GM19455 (cell line): Measurements from ENCODE around the gene METTL6.
"Not testable (repeated sequence)": the region's sequence is repeated elsewhere in the genome, so short reads cannot be mapped to it uniquely, and the experiment has no call there.

Experiments used
- ATAC-seq: cut with Tn5 transposase; IDR thresholded peaks from one replicate; pipeline ENCODE4 v1.9.1; 2021; ENCODE audit not compliant: unreplicated experiment

METTL6 gene

DNA sequence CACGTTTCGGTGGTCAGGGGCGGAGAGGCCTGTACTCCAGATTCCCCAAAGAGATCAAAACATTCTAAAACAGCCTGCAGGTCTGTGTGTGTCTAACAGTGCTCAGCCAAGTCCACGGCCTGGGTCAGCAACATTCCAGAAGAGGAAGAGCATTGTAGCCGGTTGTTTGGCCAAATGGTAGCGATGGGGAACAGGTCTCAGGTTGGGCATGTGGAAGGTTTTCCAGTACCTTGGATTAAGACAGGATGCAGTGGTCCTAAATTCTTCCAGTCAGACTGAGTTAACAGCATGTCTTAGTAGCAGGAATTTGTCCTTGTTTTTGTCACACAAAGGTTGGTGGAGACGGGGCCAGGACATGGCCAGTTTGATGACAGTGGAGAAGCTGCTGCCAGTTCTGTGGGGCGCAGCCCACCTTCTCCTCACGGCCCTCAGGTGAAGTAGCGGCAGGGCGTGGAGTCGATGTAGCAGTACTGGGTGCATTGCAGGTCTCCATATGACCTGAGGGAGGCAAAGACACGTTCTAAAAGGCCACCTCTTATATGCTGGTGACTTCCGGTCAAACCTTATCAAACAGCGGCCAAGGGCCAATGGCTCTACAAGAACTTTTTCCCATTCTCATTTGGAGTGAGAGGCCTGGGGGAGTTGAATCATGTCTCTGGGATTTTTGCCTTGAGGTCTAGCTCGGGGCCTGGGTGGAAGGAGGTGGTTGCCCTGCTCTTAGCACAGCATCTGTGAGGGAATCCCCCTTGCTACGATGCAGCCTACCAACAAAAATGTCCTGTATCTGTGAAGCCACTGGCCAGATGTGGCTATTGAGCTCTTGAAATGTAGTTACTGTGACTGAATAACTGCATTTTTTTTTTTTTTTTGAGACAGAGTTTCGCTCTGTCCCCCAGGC, 24.1 kb upstream of the METTL6 start:
- ATAC-seq = no peak

DNA sequence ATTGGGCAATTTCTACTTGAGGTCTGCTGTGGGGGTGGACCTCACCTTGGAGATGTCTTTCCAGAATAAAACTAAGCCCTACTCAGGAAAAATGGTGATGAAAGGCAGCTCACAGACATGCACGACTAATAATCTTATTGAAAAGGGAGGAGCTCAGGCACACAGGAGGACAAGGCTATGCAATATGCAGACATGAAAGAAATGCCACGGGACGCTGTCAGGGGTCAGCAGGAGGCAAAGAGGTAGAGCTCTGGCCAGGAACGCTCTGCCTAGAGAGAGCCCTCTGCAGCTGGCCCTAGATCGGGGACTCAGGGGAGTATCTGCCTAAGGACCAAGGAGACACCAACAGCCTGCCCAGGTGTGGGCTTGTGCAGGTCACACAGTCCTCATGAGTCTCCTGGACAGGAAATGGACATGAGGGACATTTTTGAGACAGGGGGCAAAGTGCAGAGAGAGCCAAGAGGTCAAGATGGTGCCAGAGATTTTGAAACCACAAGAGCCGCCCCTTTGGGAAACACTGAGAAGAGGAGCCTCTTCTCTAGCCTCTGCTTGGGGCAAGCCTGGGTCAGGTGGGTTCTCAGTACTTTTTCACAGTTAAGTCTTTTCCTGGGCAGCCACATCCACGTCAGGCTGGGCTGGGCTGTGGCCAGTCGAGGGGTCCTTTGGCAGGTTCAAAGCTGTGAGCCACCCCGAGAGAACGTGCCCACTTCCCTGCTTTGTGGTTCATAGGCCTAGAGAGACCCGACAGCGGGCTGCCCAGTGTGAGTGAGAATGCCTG, 23.3 kb upstream of the METTL6 start:
- no peak for ATAC-seq

DNA sequence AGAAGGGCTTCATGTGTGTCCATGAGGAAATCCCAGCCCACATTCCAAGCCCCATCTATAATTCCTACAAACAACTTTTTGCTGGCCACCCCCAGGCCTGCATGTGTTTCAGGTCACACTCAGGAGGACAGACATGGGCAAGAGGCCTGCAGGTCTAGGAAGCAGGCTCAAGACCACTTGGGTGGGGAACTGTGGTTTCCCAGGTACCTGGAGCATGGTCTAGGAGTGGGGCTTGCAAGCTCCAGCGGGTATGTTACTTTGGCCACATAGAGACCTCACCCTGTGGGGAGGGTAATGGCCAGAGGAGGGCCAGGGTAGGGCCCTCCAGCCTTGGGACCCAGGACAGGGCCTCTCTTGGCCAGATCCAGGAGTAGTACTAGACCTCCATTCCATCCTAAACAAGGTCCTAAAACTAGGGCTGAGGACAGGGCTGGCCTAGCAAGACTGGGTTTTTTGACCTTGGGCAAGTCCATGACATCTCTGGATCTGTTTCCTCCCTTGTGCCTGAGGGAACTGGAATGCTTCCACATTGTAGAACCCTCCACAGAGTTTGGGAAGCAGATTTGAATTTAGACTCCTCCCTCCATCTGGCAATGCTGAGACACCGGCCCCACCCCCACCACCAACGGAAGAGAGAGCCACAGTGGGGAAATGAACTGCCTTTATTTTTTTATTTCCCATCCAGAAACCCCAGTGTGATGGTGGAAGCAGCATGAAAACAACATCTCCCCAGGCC, 22.3 kb upstream of the METTL6 start:
- no peak for ATAC-seq

DNA sequence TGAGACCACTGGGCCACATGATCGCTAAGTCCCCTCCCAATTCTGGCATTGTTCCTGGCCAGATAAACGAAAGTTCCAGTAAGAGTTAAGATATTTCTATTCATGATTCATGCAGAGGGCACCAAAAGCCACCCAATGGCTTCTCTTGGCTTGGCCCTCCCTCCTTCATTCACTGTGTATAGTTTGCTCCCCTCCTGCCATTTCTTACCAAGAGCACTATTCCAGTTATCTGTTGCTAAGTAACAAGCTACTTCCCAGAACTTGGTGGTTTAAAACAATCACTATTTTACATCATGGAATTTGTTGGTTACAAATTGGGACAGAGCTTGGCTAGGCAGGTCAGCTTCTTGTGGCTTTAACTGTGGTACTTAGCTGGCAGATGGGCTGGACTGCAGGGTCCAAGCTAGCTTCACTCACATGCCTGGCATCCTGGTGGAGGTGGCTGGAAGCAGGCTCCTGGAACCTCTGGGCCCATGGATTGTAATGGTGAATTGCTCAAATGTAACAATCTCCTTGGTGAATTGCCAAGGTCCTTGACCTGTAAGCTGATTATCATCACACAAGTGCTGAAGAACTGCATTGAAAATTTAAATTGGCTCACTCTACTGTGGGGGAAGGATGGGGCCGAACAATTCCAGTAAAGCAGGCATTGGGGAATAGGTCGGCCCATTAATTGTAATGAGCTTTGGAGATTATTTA, 16.6 kb upstream of the METTL6 start:
- ATAC-seq = no peak

DNA sequence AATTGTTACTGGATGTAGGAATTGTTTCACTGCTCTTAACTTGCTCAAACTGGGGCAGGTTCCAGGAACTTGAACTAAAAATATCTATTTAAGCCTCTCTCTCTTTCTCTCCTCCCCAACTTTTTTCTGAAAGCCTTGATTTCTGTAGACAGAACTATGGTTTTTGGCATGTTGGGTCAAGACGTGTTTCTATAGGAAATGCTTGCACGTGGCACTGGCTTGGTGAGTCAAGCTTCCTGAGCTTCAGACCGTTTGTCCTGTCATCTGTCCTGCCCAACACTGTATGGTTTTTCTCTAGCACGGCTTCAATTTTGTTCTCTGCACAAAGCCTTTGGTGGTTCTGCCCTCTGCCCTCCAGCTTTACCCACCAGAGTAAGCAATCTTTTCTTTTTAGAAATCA, 13.5 kb upstream of the METTL6 start:
- ATAC-seq = no peak

DNA sequence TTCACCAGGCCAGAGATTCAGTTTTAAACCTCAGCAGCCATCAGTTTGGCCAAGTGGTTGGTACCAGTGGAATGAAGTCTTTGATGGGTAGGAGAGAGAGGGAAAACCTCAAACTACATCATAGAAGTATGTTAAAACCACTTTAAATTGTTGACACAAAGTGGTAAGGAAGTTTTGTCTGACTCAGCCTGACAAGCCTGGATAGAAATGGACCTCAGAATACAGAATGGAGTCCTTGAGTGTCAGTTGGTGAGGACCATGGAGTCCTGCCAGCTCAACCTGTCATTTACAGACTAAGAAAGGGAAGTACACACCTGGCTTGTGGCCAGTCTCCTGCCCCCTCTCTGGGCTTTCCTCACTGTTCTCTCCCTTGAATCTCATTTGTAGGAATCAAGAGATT, 12.1 kb upstream of the METTL6 start:
- no peak for ATAC-seq

DNA sequence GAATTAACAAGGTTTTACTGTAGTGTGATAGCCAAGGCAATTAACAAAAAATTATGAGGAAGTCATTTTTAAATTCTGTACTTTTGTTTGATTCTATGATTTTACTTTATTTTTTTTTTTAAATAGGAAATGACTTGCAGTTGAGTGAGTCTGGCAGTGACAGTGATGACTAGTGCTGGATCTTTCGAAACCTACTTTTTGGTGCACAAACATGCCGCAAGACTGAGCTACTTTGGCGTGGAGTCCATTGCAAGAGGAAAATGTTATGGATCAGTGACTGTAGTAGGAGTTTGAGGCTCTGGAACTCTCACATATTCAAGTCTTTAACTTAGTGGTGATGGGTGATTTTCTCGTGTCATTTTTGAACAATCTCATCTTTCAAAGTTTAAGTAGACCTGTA, 11.6 kb upstream of the METTL6 start:
- no peak for ATAC-seq

DNA sequence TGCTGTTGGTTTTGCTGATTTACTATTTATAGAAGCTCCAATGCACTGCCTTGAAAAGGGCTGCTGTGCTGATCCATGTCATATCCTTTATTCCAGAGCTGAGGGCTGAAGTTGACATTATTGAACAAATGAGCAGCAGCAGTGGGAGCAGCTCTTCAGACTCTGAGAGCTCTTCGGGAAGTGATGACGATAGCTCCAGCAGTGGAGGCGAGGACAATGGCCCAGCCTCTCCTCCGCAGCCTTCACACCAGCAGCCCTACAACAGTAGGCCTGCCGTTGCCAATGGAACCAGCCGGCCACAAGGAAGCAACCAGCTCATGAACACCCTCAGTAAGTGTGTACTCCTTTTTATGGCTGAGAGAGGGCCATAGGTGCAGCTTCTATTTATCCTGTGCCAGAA, 8.9 kb upstream of the METTL6 start:
- no peak for ATAC-seq

DNA sequence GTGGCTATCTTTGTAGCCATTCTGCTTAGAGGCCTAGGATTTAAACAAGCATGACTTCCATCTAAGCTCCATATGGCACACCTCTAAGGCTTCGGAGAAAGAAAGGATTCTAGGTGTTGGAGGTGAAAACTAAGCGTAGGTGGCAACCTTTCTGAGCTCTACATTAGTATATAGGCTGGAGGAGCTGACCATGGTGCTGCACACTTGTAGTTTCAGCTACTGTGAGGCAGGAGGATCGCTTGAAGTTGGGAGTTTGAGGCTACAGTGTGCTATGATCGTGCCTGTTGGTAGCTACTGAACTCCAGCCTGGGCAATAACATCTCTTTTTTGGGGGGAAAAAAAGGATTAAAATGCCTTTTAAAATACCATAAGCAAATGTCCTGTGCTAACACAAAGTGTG, 7.4 kb upstream of the METTL6 start:
- ATAC-seq = no peak

DNA sequence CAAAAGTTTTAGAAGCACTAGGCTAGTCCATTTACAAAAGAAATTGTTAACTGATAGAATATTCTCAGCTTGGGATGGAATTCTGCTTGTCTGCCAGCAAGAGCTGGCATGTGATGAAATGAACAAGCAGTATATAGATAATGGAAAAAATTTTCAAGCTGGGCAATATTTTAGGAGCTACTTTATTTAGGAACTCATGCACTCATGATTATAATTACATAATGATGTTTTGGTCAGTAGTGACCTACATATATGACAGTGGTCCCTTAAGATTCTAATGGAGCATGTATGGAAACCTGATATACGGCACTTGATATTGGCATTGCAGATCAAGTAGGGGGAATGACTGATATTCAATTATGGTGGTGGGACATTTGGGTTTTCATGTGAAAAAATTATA, 6.2 kb upstream of the METTL6 start:
- ATAC-seq = no peak

DNA sequence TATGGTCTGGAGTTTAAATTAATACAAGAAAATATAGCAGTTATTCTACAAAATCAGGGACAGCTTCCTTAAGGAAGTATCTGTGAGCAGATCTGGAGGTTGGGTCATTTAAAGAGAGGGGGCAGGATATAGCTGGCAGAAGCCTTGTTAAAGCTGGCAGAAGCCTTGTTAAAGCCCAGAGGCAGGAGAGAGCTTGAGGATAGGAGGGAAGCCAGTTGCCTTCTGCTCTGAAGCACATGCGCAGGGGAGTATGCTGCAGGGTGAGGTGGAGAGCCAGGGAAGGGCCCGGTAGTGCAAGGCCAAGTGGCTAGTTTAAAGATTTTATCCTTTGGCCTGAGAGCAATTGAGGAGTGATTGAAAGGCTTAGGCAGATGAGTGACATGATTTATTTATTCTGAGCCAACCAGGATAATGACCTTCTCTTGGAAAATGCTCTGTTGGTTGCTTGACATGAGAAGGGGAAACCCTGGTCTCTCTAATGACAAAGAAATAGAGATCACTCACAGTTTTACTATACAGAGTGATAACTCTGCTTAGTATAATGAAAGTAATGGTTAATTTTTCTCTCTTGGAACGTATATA, 4.0 kb upstream of the METTL6 start:
- ATAC-seq = no peak

DNA sequence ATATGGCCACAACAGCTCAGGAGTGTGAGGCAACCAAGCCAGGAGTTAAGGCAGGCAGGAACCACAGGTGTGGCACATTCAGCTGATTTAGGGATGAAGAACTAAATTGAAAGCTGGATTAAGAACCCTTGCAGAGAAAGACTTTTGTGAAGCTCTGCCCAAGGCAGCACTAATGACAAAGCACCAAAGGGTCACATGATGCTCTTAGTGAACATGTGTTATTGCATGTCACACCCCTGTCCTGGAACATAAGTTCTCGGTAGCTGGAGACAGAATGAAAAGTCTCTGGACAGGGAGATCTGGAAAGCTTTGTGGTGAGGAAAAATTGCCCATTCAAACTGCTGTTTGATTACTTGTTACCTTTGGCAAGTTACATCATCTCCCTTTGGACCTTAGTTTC, 3.3 kb upstream of the METTL6 start:
- no peak for ATAC-seq

DNA sequence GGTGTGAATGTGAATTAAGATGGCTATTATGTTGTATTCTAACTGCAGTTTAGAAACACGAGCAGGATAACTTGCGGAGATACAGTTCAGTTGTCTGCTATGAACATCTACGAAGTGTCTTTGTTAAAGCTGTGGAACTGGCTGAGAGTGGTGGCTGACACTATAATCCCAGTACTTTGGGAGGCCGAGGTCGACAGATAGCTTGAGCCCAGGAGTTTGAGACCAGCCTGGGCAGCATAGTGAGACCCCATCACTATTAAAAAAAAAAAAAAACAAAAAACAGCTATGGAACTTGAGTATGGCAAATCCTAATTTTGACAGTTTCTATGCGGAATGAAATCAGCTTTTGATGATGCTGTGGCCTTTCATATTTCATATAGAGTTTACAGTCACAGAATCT, 1.7 kb upstream of the METTL6 start:
- no peak for ATAC-seq

DNA sequence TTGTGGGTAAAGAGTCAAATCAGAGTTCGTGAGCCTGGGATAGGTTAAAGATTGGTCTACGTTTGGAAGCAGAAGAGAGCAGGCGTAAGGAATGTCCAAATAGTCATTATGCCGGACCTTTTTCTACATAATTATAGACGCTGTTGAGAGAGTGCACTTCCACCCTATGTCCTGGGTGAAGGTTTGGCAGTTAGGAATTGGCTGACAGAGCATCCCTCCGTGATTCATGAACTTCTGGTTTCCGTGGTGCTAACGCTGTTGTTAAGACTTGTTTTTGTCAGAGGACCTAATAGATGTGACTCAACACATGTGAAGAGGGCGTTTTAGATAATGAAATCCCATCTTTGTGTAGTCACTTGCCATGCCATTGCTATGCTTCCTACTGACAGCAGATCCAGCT, 1.2 kb upstream of the METTL6 start:
- no peak for ATAC-seq

DNA sequence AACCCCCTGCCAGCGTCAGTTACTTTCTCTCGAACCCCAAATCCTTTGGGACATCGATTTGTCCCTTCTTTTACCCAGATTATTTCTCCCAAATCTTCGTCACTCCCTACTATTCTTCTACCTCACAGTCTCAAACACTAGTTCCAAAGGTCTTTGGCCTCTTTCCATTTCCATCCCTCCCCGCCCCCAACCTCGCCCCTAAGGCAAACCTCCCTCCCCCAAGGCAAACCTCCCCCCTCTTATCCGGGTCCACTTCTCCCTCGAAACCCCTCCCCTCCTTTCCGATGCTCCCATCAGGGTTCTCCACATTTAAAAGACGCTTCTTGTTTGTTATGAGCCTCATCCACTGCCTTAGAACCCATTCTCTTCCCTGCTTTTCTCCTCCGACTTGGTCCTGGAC, 637 bp upstream of the METTL6 start:
- no peak for ATAC-seq

DNA sequence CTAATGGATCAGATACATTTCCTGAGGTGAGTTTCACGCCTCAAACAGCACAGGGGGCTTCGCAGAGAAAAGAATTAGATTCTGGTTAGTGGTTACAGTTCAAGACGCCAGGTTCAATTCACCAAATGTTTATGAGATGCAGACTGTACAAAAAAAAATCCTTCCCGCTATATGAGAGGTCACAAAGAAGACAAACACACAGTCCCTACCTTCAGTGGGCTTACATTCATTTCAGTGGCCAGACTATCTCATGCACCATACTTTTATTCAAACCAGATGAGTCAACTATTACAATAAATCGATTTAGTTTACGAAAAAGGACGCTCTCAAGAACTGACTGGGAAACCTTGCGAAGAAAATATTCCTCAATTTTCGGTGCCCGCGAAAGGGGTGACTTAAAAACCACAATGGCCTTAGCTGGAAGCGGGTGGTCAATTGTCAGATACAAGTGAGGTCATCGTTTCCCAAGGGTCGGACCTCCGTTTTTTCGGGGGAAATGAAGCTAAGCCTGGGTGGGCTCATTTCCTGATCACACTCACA, 695 bp downstream of the METTL6 start:
- ATAC-seq = no peak

DNA sequence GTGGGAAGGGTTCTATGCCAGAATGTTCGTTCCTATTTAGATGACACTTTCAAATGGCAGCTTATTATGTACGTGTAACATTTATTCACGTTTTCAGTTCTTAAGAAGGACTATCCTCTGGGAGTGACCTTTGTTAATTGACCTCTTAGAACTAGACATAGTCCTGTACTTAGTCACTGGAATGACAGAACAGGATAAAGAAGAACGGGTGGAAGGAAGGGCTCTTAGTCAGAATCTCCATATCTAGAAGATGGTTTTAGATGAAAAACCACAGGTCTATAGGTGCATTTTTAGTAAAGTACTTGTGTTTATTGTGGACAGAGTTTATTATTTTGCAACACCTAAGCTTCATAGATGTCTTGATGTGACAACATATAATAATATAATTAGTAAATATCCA, 6.5 kb downstream of the METTL6 start:
- no peak for ATAC-seq

DNA sequence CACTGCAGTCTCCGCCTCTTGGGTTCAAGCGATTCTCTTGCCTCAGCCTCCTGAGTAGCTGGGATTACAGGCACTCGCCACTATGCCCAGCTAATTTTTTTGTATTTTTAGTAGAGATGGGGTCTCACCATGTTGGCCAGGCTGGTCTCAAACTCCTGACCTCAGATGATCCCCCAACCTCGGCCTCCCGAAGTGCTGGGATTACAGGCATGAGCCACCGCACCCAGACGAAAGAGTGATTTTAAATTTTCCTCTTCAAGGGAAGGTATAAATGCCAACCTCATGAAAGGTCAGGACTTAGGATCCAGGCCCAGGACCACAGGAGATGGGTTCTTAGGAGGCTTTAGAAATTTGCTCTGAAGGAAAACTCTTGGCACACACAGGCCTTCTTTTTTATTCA, 16.4 kb downstream of the METTL6 start:
- ATAC-seq = not testable (repeated sequence)

DNA sequence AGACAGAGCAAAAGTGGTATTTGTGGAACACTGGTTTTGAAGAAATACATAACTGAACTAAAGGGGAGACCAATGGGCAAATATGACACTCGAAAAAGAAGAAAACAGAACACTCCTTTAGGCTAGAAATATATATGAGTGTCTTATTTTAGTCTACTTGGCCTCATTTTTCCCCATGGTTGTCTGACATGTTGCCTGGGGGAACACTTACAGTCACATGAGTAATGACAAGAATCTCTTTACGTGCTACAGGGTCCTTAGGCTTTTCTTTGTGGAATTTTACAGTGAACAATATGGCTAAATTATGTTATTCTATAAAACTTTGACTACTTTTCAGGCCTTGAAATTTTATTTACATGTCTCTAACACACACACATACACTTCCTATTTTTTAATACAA, 17.6 kb downstream of the METTL6 start:
- no peak for ATAC-seq

DNA sequence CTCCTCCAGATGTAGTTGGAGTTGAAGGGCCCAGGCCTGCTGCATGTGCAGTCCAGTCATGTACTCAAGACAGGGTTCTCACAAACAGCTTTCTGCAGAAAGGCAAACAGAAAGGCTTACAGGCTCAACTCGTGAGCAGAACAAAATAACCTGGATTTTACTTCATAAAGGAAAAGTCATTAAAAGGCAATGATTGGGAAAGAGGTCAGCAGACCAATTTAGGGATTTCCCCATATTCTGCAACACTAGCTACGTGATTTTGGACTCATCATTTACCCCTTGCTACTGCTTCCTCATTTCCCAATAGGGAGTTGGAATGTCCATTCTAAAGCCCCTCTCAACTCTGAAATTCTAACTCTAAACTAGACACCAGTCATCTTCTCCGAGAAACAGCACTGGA, 18.1 kb downstream of the METTL6 start:
- no peak for ATAC-seq
